RWPE2 (cell line): ENCODE measurements around the gene KLHL10.
"Not testable (repeated sequence)": the region's sequence is repeated elsewhere in the genome, so short reads cannot be mapped to it uniquely, and the experiment has no call there.

ENCODE experiments used
- ATAC-seq: fragments of 200-7000 bp; cut with Tn5 transposase; 3 replicates; pipeline ENCODE4 v1.9.1; 2021; ENCODE audit warnings: low read depth
- DNase-seq: peaks from one replicate; pipeline ENCODE4 v3.0.0-alpha.2; 2020; ENCODE audit warnings: low spot score
- H3K27ac ChIP-seq: fragments of 450-650 bp; 2 replicates; pipeline ENCODE4 v1.5.1; 2017; ENCODE audit warnings: mild to moderate bottlenecking; ENCODE audit not compliant: poor library complexity, severe bottlenecking
- H3K27me3 ChIP-seq: fragments of 250-450 bp; sonication (Bioruptor Pico); 2 replicates; pipeline ENCODE4 v1.5.1; 2021; ENCODE audit warnings: mild to moderate bottlenecking, moderate library complexity; ENCODE audit not compliant: insufficient read depth, poor library complexity, severe bottlenecking
- H3K36me3 ChIP-seq: fragments of 250-450 bp; sonication (Bioruptor Pico); 2 replicates; pipeline ENCODE4 v1.5.1; 2020; ENCODE audit warnings: low read depth, mild to moderate bottlenecking, moderate library complexity
- H3K4me1 ChIP-seq: fragments of 250-450 bp; sonication (Bioruptor Pico); 2 replicates; pipeline ENCODE4 v1.5.1; 2021; ENCODE audit warnings: mild to moderate bottlenecking, moderate library complexity; ENCODE audit not compliant: insufficient read depth, poor library complexity, severe bottlenecking
- H3K4me3 ChIP-seq: fragments of 250-450 bp; sonication (Bioruptor Pico); 2 replicates; pipeline ENCODE4 v1.5.1; 2021; ENCODE audit warnings: mild to moderate bottlenecking, moderate library complexity; ENCODE audit not compliant: severe bottlenecking
- H3K9me3 ChIP-seq: fragments of 250-450 bp; sonication (Bioruptor Pico); 2 replicates; pipeline ENCODE4 v1.5.1; 2021; ENCODE audit warnings: mild to moderate bottlenecking, moderate library complexity; ENCODE audit not compliant: severe bottlenecking
- CTCF ChIP-seq: fragments of 450-650 bp; IDR thresholded peaks from one replicate; pipeline ENCODE4 v1.5.1; 2017; ENCODE audit warnings: mild to moderate bottlenecking, moderate library complexity; ENCODE audit not compliant: poor library complexity, severe bottlenecking

KLHL10 gene

DNA sequence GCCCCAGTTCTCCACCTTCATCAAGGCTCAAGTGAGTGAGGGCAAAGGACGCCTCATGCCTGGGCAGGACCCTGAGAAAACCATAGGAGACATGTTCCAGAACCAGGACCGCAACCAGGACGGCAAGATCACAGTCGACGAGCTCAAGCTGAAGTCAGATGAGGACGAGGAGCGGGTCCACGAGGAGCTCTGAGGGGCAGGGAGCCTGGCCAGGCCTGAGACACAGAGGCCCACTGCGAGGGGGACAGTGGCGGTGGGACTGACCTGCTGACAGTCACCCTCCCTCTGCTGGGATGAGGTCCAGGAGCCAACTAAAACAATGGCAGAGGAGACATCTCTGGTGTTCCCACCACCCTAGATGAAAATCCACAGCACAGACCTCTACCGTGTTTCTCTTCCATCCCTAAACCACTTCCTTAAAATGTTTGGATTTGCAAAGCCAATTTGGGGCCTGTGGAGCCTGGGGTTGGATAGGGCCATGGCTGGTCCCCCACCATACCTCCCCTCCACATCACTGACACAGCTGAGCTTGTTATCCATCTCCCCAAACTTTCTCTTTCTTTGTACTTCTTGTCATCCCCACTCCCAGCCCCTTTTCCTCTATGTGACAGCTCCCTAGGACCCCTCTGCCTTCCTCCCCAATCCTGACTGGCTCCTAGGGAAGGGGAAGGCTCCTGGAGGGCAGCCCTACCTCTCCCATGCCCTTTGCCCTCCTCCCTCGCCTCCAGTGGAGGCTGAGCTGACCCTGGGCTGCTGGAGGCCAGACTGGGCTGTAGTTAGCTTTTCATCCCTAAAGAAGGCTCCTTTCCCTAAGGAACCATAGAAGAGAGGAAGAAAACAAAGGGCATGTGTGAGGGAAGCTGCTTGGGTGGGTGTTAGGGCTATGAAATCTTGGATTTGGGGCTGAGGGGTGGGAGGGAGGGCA lies 15.1 kb upstream of the KLHL10 start:
- no peak overlapping the region for H3K4me3 ChIP-seq
- H3K36me3 ChIP-seq, result peaks cover 42% of the 10 kb centered on the region
- no peaks in the 10 kb centered on the region for H3K27me3 ChIP-seq
- no peaks in the 10 kb centered on the region for H3K4me1 ChIP-seq
- no peak overlapping the region for H3K27ac ChIP-seq
- DNase-seq, result no peak
- no peaks in the 10 kb centered on the region for H3K9me3 ChIP-seq
- TF ChIP-seq CTCF, result no peak
- ATAC-seq, result 0 out of 3 replicates have a peak, but pooled peaks have one; percentile 3

- ATAC-seq (no peak), DNase-seq (no peak)
- H3K4me3 ChIP-seq, result no peak overlapping the region
- no peak for TF ChIP-seq CTCF
- H3K36me3 ChIP-seq, result peaks cover 43% of the 10 kb centered on the region
- no peaks in the 10 kb centered on the region for H3K4me1 ChIP-seq
- H3K9me3 ChIP-seq, result no peaks in the 10 kb centered on the region
- H3K27me3 ChIP-seq, result no peaks in the 10 kb centered on the region
- H3K27ac ChIP-seq, result no peak overlapping the region
These were observed 14.5 kb upstream of the KLHL10 start for GRCh38 chr17:41823141-41823524.

DNA sequence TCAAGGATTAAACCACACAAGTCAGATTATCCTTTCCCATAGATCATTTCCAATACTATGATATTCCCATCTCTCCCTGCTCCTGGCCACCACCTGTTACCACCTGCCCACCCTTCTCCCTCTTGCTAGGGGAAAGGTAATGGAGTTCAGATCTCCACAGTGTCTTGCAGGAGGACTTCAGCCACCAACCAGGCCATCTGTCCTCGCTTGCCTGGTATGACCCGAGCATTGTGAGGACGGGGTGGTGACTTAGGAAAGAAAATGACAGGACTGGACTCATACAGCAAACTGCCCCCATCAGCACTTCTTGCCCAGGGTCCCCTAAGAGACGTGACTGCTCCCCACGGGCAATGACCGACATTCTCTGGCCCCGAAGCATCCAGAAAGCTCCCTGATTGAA lies 14.0 kb upstream of the KLHL10 start:
- Histone ChIP-seq H3K36me3 (peaks cover 42% of the 10 kb centered on the region), H3K27me3 (no peaks in the 10 kb centered on the region), H3K4me1 (no peaks in the 10 kb centered on the region), H3K9me3 (no peaks in the 10 kb centered on the region), H3K4me3 (no peak overlapping the region), H3K27ac (no peak overlapping the region)
- TF ChIP-seq CTCF, result no peak
- no peak for ATAC-seq
- no peak for DNase-seq

- no peaks in the 10 kb centered on the region for H3K9me3 ChIP-seq
- no peaks in the 10 kb centered on the region for H3K4me1 ChIP-seq
- DNase-seq (no peak), ATAC-seq (no peak)
- H3K27me3 ChIP-seq, result no peaks in the 10 kb centered on the region
- TF ChIP-seq CTCF, result no peak
- H3K27ac ChIP-seq, result no peak overlapping the region
- H3K36me3 ChIP-seq, result peaks cover 47% of the 10 kb centered on the region
- no peak overlapping the region for H3K4me3 ChIP-seq
These were observed 13.5 kb upstream of the KLHL10 start for GRCh38 chr17:41824086-41824485.

DNA sequence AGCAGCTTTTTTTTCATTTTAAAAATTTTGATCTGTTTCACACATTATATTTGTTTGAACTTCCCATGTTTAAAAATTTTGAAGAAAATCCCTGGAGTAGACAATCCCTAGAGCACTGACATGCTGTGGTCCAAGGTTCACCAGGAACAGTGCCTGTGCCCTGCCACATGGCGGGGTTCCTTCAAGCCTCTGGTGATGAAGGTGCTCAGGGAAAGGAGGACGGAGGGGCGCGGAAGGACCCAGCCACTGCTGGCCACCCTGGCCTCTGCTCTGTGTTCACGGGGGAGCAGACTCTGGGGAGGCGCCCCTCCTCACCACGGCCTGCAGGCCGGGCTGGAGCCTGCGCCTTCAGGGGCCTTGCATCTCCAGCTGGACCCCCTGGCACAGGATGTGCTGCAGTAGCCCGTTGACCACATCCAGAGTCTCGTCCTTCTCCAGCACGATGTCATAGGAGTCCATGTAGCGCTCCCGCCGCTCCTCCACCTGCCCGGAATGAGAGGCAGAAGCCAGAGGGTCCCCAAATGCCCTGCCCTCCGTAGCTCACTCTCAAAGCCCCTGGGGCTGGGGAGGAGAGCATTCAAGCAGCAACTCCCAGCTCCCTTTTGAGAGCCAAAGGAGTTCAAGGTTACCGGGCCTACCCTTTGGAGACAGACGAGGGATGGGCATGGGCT lies 12.3 kb upstream of the KLHL10 start:
- ATAC-seq (no peak), DNase-seq (no peak)
- H3K36me3 ChIP-seq, result peaks cover 52% of the 10 kb centered on the region
- no peaks in the 10 kb centered on the region for H3K27me3 ChIP-seq
- no peak overlapping the region for H3K4me3 ChIP-seq
- H3K27ac ChIP-seq, result no peak overlapping the region
- no peaks in the 10 kb centered on the region for H3K4me1 ChIP-seq
- H3K9me3 ChIP-seq, result no peaks in the 10 kb centered on the region
- TF ChIP-seq CTCF, result no peak

DNA sequence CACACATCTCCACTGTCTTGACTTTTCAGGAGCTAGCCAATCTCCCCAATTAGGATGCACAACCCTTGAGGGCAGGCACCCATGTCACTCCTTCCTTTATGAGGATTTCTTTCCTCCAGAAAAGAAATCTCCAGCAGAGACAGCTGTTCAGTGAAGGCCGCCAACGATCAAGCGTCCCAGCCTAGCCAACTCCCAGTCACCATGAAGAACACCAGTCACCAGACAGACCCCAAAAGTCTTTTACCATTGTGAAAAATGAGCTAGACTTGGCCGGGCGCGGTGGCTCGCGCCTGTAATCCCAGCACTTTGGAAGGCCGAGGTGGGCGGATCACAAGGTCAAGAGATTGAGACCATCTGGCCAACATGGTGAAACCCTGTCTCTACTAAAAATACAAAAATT lies 7.7 kb upstream of the KLHL10 start:
- H3K27ac ChIP-seq, H3K4me1 ChIP-seq, H3K4me3 ChIP-seq, H3K9me3 ChIP-seq, ATAC-seq, DNase-seq, H3K27me3 ChIP-seq: not testable (repeated sequence)
- H3K36me3 ChIP-seq, result peaks cover 87% of the 10 kb centered on the region
